H1 (cell line): ENCODE data around the gene FHIP1B. TPM values are rescaled to one million over a fixed set of nuclear protein-coding genes. Genes with fewer than 3 reads are reported as not detected.
"Not testable (repeated sequence)": the region's sequence is repeated elsewhere in the genome, so short reads cannot be mapped to it uniquely, and the experiment has no call there.

Experiments
- CTCF ChIA-PET: fragments of 300-600 bp; sonication (Branson Sonifier 250); formaldehyde crosslinking; loops from one replicate; lab custom pipeline; 2021; ENCODE audit not compliant: partially characterized antibody; lab: Charles Lee
- POLR2A ChIA-PET: fragments of 300-600 bp; sonication (Branson Sonifier 250); formaldehyde crosslinking; loops from one replicate; lab custom pipeline; 2021; ENCODE audit warnings: inconsistent platforms; ENCODE audit not compliant: partially characterized antibody; lab: Charles Lee
- DNase-seq, 2 experiments: peaks; one replicate each; pipeline versions ENCODE4 v3.0.0 to v3.0.0-alpha.2; 2010 to 2022; ENCODE audit warnings: low spot score in 2 of 2, low read depth in 1 of 2, mixed read lengths in 1 of 2
- FAIRE-seq: peaks from 2 replicates; lab custom pipeline; 2011; peaks lifted over from hg19 to GRCh38; lab: Jason Lieb, UNC
- H2AFZ ChIP-seq: 2 replicates; pipeline ENCODE4 v1.8.1; 2012; ENCODE audit warnings: low read length, inconsistent platforms
- H2AK5ac ChIP-seq: 2 replicates; pipeline ENCODE4 v1.6.1; 2013; ENCODE audit warnings: low read depth, low read length
- H2BK120ac ChIP-seq: replicated peaks from 2 replicates; pipeline ENCODE3; 2013; ENCODE audit warnings: low read depth, low read length, inconsistent platforms
- H2BK12ac ChIP-seq: 2 replicates; pipeline ENCODE4 v1.6.1; 2013; ENCODE audit warnings: low read depth, low read length
- H2BK15ac ChIP-seq: 2 replicates; pipeline ENCODE4 v1.6.1; 2013; ENCODE audit warnings: low read length
- H2BK20ac ChIP-seq: 2 replicates; pipeline ENCODE4 v1.6.1; 2013; ENCODE audit warnings: low read length
- H2BK5ac ChIP-seq: 2 replicates; pipeline ENCODE4 v1.6.1; 2013; ENCODE audit warnings: low read depth, low read length
- H3K14ac ChIP-seq: 2 replicates; pipeline ENCODE4 v1.6.1; 2013; ENCODE audit warnings: inconsistent platforms; ENCODE audit not compliant: insufficient read length
- H3K18ac ChIP-seq: 2 replicates; pipeline ENCODE4 v1.6.1; 2013; ENCODE audit warnings: low read length; ENCODE audit errors: extremely low read depth
- H3K23ac ChIP-seq: 2 replicates; pipeline ENCODE4 v1.6.1; 2013; ENCODE audit warnings: inconsistent platforms; ENCODE audit not compliant: insufficient read length
- H3K23me2 ChIP-seq: 2 replicates; pipeline ENCODE4 v1.6.1; 2013; ENCODE audit warnings: low read depth, low read length
- H3K27ac ChIP-seq: 2 replicates; pipeline ENCODE4 v1.6.1; 2011; ENCODE audit warnings: low read depth, low read length, inconsistent platforms
- H3K27me3 ChIP-seq, 4 experiments: replicated peaks in 1 of 4; 1 replicate in 1 of 4; 2 replicates in 3 of 4; pipeline versions ENCODE4 v1.6.1 to v1.8.1; 2011 to 2013; ENCODE audit warnings: low read length in 3 of 4, mild to moderate bottlenecking in 3 of 4, inconsistent platforms in 2 of 4, mixed read lengths in 2 of 4, moderate library complexity in 1 of 4; ENCODE audit not compliant: control insufficient read depth in 3 of 4, insufficient read depth in 3 of 4; ENCODE audit errors: extremely low read depth in 1 of 4
- H3K36me3 ChIP-seq, 4 experiments: 2 replicates each; pipeline versions ENCODE4 v1.6.1 to v1.8.1; 2011 to 2013; ENCODE audit warnings: mild to moderate bottlenecking in 4 of 4, low read length in 3 of 4, moderate library complexity in 2 of 4, control low read depth in 1 of 4, inconsistent platforms in 1 of 4; ENCODE audit not compliant: insufficient read depth in 4 of 4, control insufficient read depth in 2 of 4
- H3K4ac ChIP-seq: replicated peaks from 2 replicates; pipeline ENCODE3; 2013; ENCODE audit warnings: low read length, low read depth, mixed read lengths, inconsistent platforms; ENCODE audit not compliant: insufficient read length
- H3K4me1 ChIP-seq, 4 experiments: replicated peaks in 1 of 4; 1 replicate in 1 of 4; 2 replicates in 3 of 4; pipeline versions ENCODE4 v1.6.1 to v1.8.1; 2011 to 2013; ENCODE audit warnings: low read length in 3 of 4, inconsistent platforms in 2 of 4, mixed read lengths in 1 of 4; ENCODE audit not compliant: insufficient read depth in 4 of 4, control insufficient read depth in 3 of 4
- H3K4me2 ChIP-seq, 2 experiments: 2 replicates each; pipeline versions ENCODE4 v1.6.1 to v1.8.1; 2011 to 2013; ENCODE audit warnings: low read depth in 2 of 2, low read length in 2 of 2, control low read depth in 1 of 2, inconsistent platforms in 1 of 2, mild to moderate bottlenecking in 1 of 2; ENCODE audit not compliant: insufficient read depth in 1 of 2
- H3K4me3 ChIP-seq, 4 experiments: fragments of 200-600, 300-600 bp in 1 of 4; sonication (generic), shearing (Covaris generic), sonication (Bioruptor Twin) in 1 of 4; 2 replicates each; pipeline versions ENCODE4 v1.5.1 to v1.8.1; 2011 to 2016; ENCODE audit warnings: low read length in 4 of 4, low read depth in 3 of 4, control low read depth in 2 of 4, inconsistent platforms in 2 of 4, mild to moderate bottlenecking in 2 of 4, mixed read lengths in 1 of 4, moderate library complexity in 1 of 4; ENCODE audit not compliant: insufficient read depth in 2 of 4; ENCODE audit errors: extremely low read depth in 1 of 4
- H3K56ac ChIP-seq: replicated peaks from 2 replicates; pipeline ENCODE3; 2013; ENCODE audit warnings: low read depth, mild to moderate bottlenecking, mixed read lengths, low read length, inconsistent platforms; ENCODE audit not compliant: insufficient read length
- H3K79me1 ChIP-seq: 2 replicates; pipeline ENCODE4 v1.6.1; 2013; ENCODE audit warnings: low read depth, low read length, control low read depth
- H3K79me2 ChIP-seq, 2 experiments: 2 replicates each; pipeline versions ENCODE4 v1.6.1 to v1.8.1; 2012 to 2013; ENCODE audit warnings: low read length in 2 of 2, mild to moderate bottlenecking in 2 of 2, inconsistent platforms in 1 of 2; ENCODE audit not compliant: insufficient read depth in 2 of 2, control insufficient read depth in 1 of 2
- H3K9ac ChIP-seq, 4 experiments: replicated peaks in 1 of 4; 1 replicate in 1 of 4; 2 replicates in 3 of 4; pipeline versions ENCODE4 v1.6.1 to v1.8.1; 2011 to 2013; ENCODE audit warnings: low read depth in 3 of 4, low read length in 3 of 4, control low read depth in 2 of 4, mild to moderate bottlenecking in 2 of 4, moderate library complexity in 2 of 4, inconsistent platforms in 1 of 4; ENCODE audit errors: extremely low read depth in 1 of 4
- H3K9me3 ChIP-seq, 2 experiments: 2 replicates each; pipeline versions ENCODE4 v1.6.1 to v1.8.1; 2012 to 2013; ENCODE audit warnings: mild to moderate bottlenecking in 2 of 2, moderate library complexity in 2 of 2, control low read depth in 1 of 2, inconsistent platforms in 1 of 2, low read depth in 1 of 2, low read length in 1 of 2, mixed read lengths in 1 of 2; ENCODE audit not compliant: insufficient read depth in 2 of 2
- H4K20me1 ChIP-seq, 2 experiments: replicated peaks in 1 of 2; 2 replicates each; pipeline versions ENCODE3 to v1.8.1; 2011 to 2013; ENCODE audit warnings: inconsistent platforms in 2 of 2, low read length in 2 of 2, mild to moderate bottlenecking in 1 of 2; ENCODE audit not compliant: insufficient read depth in 2 of 2, control insufficient read depth in 1 of 2
- H4K5ac ChIP-seq: 2 replicates; pipeline ENCODE4 v1.6.1; 2013; ENCODE audit warnings: low read length, low read depth, mixed read lengths, inconsistent platforms; ENCODE audit not compliant: insufficient read length
- H4K8ac ChIP-seq: 2 replicates; pipeline ENCODE4 v1.8.0; 2013; ENCODE audit warnings: mild to moderate bottlenecking, moderate library complexity, low read length, inconsistent platforms; ENCODE audit not compliant: insufficient read depth; ENCODE audit errors: extremely low read depth
- H4K91ac ChIP-seq: replicated peaks from 2 replicates; pipeline ENCODE3; 2013; ENCODE audit warnings: low read length, mixed read lengths, inconsistent platforms; ENCODE audit not compliant: insufficient read length
- CREB1 ChIP-seq: IDR thresholded peaks from 2 replicates; pipeline ENCODE4 v1.6.1; 2012; ENCODE audit warnings: inconsistent platforms
- NANOG ChIP-seq: IDR thresholded peaks from 2 replicates; pipeline ENCODE4 v1.6.1; 2011; ENCODE audit warnings: low read length, low read depth, mild to moderate bottlenecking, inconsistent platforms; ENCODE audit not compliant: insufficient read depth, poor library complexity, severe bottlenecking
- RAD21 ChIP-seq, 2 experiments: IDR thresholded peaks in 1 of 2; conservative IDR thresholded peaks in 1 of 2; 2 replicates each; pipeline ENCODE4 v1.6.1; 2011; ENCODE audit warnings: low read depth in 2 of 2, low read length in 2 of 2, improper control_type of control experiment in 1 of 2, inconsistent platforms in 1 of 2, mild to moderate bottlenecking in 1 of 2, moderate library complexity in 1 of 2
- TAF7 ChIP-seq: optimal IDR thresholded peaks from 2 replicates; pipeline ENCODE3; 2011; ENCODE audit warnings: low read depth, mild to moderate bottlenecking, inconsistent platforms, low read length, moderate library complexity, borderline replicate concordance
- WGBS, 2 experiments: shearing (Covaris generic) in 1 of 2; methylation state at CpG; one replicate each; pipeline versions ENCODE4 v1.1.6 to v1.1.7; 2013 to 2015; ENCODE audit warnings: low lambda C conversion rate in 2 of 2, mixed read lengths in 2 of 2, inconsistent platforms in 1 of 2, low coverage in 1 of 2, missing lambda C conversion rate in 1 of 2; ENCODE audit not compliant: insufficient replicate concordance in 2 of 2, insufficient coverage in 1 of 2, insufficient read length in 1 of 2; ENCODE audit errors: extremely low coverage in 1 of 2, missing lambda C conversion rate in 1 of 2; 5-methylcytosine and 5-hydroxymethylcytosine counted together
- polyA plus RNA-seq, 7 experiments: library from polyadenylated mRNA; depleted of rRNA in 3 of 7; stranded (reverse) in 5 of 7; unstranded in 2 of 7; fragments of >200 nt in 5 of 7; fragments of 200-250 nt in 2 of 7; gene quantifications; 1 replicate in 5 of 7; 2 replicates in 1 of 7; 4 replicates in 1 of 7; pipeline versions ENCODE4 v1.2.1 to v1.2.3, GENCODE V29; 2011 to 2013; ENCODE audit warnings: missing spikeins in 2 of 7, mixed read lengths in 2 of 7
- total RNA-seq: library from RNA; stranded (reverse); fragmentation: NEBNext Ultra II Directional; extraction: Animal tissue kit (Norgen Biotek cat#: 25700); gene quantifications from 2 replicates; pipeline ENCODE4 v1.2.1, GENCODE V29; 2021

Gene FHIP1B
- total and polyA plus RNA-seq, 2 of the 8 experiments (the other 6 are each of a cell fraction or from before 2014, with no cell fraction given): 16.8 to 41.9 TPM

DNA sequence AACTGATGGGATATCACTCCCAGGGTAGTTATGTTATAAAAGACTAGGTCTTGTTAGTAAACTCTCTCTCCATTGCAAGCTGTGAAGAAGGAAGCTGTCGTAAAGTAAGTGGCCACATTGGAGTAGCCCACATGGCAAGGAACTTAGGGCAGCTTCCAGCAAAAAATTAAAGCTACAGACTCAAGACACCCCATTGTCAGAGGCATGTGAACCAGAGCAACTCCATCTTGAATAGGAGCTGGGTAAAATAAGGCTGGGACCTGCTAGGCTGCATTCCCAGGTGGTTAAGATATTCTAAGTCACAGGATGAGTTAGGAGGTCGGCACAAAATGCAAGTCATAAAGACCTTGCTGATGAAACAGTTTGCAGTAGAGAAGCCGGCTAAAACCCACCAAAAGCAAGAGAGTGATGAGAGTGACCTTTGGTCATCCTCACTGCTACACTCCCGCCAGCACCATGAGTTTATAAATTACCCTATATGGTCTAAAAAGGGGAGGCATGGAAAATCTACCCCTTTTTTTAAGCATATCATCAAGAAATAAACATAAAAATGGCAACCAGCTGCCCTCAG is 49.1 kb upstream of the FHIP1B start (continued):
- TF ChIP-seq RAD21 (IDR thresholded peaks at IDR 0.05 in 1 of 2, conservative IDR thresholded peaks at IDR 0.05 in 1 of 2; ENCODE audit: low read depth in 2 of 2, low read length in 2 of 2): no peak
- TF ChIP-seq TAF7: no peak
- no peak for TF ChIP-seq NANOG
- no peak for TF ChIP-seq CREB1

DNA sequence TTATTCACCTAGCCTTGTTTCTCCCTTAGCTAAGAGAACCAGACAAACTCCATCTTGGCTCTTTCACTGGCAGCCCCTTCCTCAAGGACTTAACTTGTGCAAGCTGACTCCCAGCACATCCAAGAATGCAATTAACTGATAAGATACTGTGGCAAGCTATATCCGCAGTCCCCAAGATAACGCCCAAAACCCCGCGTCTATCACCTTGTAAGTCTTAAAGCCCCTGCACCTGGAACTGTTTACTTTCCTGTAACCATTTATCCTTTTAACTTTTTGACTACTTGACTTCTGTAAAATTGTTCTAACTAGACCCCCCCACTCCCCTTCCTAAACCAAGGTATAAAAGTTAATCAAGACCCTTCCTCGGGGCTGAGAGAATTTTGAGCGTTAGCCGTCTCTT is 46.4 kb upstream of the FHIP1B start:
- H2BK120ac ChIP-seq, H3K56ac ChIP-seq, H4K20me1 ChIP-seq, H2AFZ ChIP-seq, H3K23me2 ChIP-seq, H2BK5ac ChIP-seq, H3K4me2 ChIP-seq, H4K5ac ChIP-seq, H3K4me3 ChIP-seq, H3K79me1 ChIP-seq, H3K79me2 ChIP-seq, H3K4me1 ChIP-seq, H2BK20ac ChIP-seq, H3K23ac ChIP-seq, H3K4ac ChIP-seq, H2BK15ac ChIP-seq, H3K9me3 ChIP-seq, POLR2A ChIA-PET, H3K9ac ChIP-seq, H3K14ac ChIP-seq, DNase-seq, H3K36me3 ChIP-seq, H4K91ac ChIP-seq, FAIRE-seq, H3K27ac ChIP-seq, H2AK5ac ChIP-seq, H4K8ac ChIP-seq, H3K18ac ChIP-seq, H2BK12ac ChIP-seq: not testable (repeated sequence)
- WGBS, 2 experiments: 87% methylated on average over 7 of the region's 7 CpGs; no CpG with 5 or more reads in 1 of the 2 experiments
- H3K27me3 ChIP-seq: peaks cover 7 to 52% (median 38%) of the 10 kb centered on the region in 4 experiments
- CTCF ChIA-PET: interaction anchor here (0.6 to 10.9 kb wide), 14 partner anchors 8 to 164 kb away, joined by 3 to 127 read pairs (median 8); no protein-coding TSS in a partner anchor
